ENCODE data around the gene SESN1.
"Not testable (repeated sequence)": the region's sequence is repeated elsewhere in the genome, so short reads cannot be mapped to it uniquely, and the experiment has no call there.

Gene SESN1

GRCh38 chr6:109094416-109095035 is at the start of gene SESN1:
TSS of gene SESN1 (minus strand) at chr6:109094846. CDS start at chr6:109094073, 773 bp downstream.
- DNase-seq, result peak; percentile 86

GRCh38 chr6:109143191-109143590 is 48.5 kb upstream of the SESN1 start:
- DNase-seq, result no peak

DNA sequence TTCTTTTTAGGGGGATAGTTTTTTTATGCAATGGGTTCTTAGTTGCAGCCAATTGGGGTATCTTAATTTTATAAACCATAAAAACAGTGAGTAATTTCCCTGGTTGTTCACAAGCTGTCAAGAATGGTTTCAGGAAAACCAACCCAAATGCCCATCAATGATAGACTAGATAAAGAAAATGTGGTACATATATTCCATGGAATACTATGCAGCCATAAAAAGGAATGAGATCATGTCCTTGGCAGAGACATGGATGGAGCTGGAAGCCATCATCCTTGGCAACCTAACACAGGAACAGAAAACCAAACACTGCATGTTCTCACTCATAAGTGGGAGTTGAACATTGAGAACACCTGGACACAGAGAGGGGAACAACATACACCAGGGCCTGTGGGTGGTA is 47.4 kb upstream of the SESN1 start:
- not testable (repeated sequence) for DNase-seq

- DNase-seq, result no peak
Observed at GRCh38 chr6:109139109-109139508, 44.5 kb upstream of the SESN1 start.

GRCh38 chr6:109136530-109136929 is 41.9 kb upstream of the SESN1 start:
- not testable (repeated sequence) for DNase-seq

GRCh38 chr6:109136039-109136438 is 41.4 kb upstream of the SESN1 start:
- not testable (repeated sequence) for DNase-seq

DNA sequence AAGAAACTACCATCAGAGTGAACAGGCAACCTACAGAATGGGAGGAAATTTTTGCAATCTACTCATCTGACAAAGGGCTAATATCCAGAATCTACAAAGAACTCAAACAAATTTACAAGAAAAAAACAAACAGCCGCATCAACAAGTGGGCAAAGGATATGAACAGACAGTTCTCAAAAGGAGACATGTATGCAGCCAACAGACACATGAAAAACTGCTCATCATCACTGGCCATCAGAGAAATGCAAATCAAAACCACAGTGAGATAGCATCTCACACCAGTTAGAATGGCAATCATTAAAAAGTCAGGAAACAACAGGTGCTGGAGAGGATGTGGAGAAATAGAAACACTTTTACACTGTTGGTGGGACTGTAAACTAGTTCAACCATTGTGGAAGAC is 41.0 kb upstream of the SESN1 start:
- not testable (repeated sequence) for DNase-seq

DNA sequence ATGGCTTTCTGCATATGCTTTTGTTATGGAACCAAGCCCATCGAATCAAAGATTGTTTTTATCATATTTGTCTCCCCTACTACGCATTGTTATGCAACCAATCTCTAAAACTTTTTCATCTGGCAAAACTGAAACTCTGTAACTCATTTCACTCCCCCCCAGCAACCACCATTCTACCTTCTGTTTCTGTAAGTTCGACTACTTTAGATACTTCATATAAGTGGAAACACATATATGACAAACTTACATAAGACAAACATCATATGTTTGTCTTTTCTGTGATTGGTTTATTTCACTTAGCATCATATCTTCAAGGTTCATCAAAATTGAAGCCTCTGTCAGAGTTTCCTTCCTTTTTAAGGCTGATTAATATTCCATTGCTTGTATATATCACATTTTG is 35.4 kb upstream of the SESN1 start:
- DNase-seq, result no peak

DNA sequence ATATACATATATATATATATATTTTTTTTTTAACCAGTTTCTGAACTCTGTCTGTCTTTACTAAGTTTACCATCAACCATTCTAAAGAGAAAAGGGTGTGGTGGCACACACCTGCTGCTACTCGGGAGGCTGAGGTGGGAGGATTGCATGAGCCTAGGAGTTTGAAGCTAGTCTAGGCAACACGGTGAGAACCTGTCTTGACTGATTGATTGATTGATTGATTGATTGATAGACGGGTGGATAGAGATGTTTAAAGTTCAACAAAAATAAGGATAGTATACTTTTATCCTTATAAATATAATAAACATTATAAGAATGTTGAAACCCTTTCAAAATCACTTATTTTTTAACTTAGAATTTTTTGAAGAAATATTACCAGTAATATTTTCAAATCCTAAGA is 30.9 kb upstream of the SESN1 start:
- no peak for DNase-seq

DNA sequence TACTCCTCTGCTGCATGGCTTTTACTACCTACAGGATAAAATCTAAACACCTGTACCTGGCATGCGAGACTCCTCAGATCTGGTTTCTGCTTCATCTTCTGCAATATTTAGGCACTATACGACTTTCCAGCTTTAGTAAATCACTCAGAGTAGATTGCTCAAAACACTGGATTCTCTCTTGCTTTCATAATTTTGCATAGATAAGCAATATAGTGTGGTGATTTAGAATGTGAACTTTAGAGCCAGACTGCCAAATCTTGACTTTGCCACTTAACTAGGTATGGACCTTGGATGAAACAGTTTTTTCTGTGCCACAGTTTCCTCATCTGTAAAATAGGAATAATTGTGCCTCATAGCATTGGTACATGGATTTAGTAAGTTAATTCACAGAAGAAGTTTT is 29.6 kb upstream of the SESN1 start:
- DNase-seq, result no peak

DNA sequence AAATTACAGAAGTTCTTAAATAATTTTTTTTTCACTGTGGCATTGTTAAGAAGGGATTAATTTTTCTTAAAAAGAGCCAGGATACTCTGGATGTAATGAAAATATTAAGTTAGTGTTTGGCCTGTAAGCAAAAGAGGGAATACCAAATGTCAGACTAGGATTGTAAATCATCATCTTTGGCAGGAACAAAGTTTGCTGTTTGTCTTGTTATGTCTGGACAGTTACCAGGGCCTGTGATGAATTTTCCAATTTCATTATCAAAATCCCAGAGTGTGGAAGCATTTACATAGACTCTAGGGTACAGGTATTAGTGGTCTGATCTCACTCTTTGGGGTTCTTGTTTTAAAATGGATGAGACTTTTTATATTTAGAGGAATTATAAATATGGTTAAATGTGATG is 26.8 kb upstream of the SESN1 start:
- no peak for DNase-seq

- no peak for DNase-seq
Observed at GRCh38 chr6:109118871-109119354, 24.3 kb upstream of the SESN1 start.

- no peak for DNase-seq
Observed at GRCh38 chr6:109118337-109118736, 23.7 kb upstream of the SESN1 start.

DNA sequence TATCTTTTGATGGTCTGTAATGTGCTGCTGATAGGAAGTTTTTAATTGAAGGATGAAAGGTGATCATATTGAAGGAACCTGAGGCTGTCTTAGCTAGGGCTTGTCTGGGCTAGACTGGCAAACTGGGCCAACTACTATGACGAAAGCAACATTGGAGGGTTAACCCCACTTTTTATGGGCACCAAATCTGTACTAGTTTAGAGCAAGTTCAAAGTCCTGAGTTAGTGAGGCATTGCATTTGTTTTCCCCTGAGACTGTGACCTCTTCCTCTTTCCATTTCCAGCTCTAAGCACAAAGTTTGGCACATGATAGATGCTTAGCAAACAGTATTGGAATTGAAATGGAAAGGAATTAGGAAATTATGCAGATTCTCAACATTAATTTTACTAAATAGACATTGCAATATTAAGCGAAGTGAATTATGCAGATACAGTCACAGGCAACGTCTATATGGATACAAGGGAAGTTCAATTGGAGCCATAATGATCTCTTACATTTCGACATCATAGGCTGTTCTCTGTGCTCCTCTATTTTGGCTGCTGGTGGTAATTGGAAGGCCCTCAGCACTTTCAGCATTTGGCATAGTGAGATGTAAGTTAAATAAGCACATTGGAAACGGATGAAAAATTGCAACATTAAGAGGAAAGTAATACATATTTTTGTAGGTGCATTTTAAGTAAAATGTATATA is 22.8 kb upstream of the SESN1 start:
- peak; percentile 24 for DNase-seq

- not testable (repeated sequence) for DNase-seq
Observed at GRCh38 chr6:109112663-109113062, 18.0 kb upstream of the SESN1 start.

GRCh38 chr6:109109663-109110062 is 15.0 kb upstream of the SESN1 start:
- DNase-seq, result not testable (repeated sequence)

DNA sequence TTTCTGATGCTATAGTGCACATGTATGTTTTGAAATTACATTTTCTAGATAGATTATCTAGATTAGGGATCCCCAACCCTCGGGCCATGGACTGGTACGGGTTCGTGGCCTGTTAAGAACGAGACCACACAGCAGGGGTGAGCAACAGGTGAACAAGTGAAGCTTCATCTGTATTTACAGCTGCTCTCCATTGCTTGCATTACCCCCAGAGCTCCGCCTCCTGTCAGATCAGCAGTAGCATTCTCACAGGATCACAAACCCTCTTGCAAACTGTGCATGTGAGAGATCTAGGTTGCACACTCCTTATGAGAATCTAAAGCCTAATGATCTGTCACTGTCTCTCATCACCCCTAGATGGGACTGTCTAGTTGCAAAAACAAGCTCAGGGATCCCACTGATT is 11.0 kb upstream of the SESN1 start:
- DNase-seq, result no peak

DNA sequence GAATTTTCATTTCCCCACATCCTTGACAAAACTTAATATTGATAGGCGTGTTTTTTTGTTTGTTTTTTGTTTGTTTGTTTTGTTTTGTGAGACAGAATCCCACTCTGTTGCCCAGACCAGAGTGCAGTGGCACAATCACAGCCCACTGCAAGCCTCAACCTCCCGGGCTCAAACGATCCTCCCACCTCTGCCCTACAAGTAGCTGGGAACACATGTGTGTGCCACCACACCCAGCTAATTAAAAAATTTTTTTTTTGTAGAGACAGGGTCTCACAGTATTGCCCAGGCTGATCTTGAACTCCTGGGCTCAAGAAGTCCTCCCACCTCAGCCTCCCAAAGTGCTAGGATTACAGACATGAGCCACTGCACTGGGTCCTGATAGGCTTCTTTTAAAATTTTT is 9.9 kb upstream of the SESN1 start:
- DNase-seq, result no peak

- DNase-seq, result no peak
Observed at GRCh38 chr6:109103942-109104341, 9.3 kb upstream of the SESN1 start.

GRCh38 chr6:109102762-109103161 is 8.1 kb upstream of the SESN1 start:
- DNase-seq, result no peak

DNA sequence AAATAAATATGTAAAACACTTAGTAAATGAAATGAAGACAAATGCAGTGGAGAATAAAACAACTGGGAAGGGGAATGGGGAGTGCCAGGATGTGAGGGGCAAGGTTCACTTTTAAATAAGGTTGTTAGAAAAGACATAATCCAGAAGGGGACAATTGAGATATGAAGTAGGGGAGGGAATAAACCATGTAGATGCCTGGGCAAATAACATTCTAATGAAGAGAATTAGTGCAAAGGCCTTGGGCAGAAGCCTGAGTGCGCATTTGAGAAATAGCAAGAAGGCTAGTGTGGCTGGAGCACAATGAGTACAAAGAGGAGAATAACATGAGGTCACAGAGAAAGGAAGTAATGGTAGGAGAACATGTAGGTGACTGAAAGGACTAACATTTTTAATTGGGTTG is 3.0 kb upstream of the SESN1 start:
- DNase-seq, result no peak

DNA sequence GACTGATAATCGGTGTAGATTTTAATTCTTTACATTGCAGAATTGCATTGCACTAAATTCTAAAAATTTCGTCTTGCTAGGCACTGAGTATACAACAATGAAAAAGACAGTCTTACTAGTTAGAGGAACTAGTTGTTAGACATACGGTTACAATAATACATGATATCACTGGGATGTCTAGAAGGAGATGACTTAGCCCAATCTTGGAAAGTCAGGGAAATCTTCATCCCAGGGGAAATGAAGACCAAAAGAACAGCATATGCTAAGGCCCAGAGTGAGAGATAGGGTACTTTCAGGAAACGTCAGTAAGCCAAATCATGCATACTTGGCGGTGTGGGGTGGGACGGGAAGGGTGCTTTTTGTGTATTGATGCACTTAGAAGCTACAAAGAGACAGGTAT is 1.6 kb upstream of the SESN1 start:
- no peak for DNase-seq

DNA sequence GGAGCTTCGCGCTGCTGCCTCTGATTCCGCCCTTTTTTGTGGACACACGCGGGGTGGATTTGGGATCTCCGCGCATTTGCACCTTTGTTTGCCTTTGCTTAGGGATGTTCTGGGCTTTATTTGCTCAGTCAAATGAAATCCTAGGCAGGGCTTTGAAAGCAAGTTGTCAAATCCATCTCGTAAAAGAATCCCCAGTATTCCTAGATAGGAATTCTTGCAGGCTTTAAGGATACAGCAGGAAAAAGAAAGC is 1.1 kb upstream of the SESN1 start:
- no peak for DNase-seq

- peak; percentile 94 for DNase-seq
Observed at GRCh38 chr6:109095036-109095834, 589 bp upstream of the SESN1 start, which contains the start of gene CEP57L1. TSS of gene CEP57L1 (plus strand) at chr6:109095507. CDS start at chr6:109145222, 49,715 bp downstream.

All from CD4-positive, alpha-beta T cell treated with Interferon gamma for 1 hour (primary cell).